GM18858 (cell line): ENCODE measurements around the gene UBN1.

Experiments
- ATAC-seq: cut with Tn5 transposase; IDR thresholded peaks from one replicate; pipeline ENCODE4 v1.9.1; 2021; ENCODE audit not compliant: unreplicated experiment

Gene UBN1

GRCh38 chr16:4904108-4904941, 57.0 kb downstream of the UBN1 start:
- no peak for ATAC-seq

- no peak for ATAC-seq
These were observed 57.8 kb downstream of the UBN1 start for GRCh38 chr16:4904942-4905615.

GRCh38 chr16:4908854-4909401, 61.6 kb downstream of the UBN1 start:
- no peak for ATAC-seq

- no peak for ATAC-seq
These were observed 62.5 kb downstream of the UBN1 start for GRCh38 chr16:4909825-4910224.

- no peak for ATAC-seq
These were observed 63.5 kb downstream of the UBN1 start for GRCh38 chr16:4910828-4911227.

- ATAC-seq = no peak
These were observed 64.7 kb downstream of the UBN1 start for GRCh38 chr16:4911970-4912386.

GRCh38 chr16:4913130-4913773, 66.0 kb downstream of the UBN1 start:
- no peak for ATAC-seq

- ATAC-seq = no peak
These were observed 66.7 kb downstream of the UBN1 start for GRCh38 chr16:4913774-4914525.

- ATAC-seq = no peak
These were observed 67.4 kb downstream of the UBN1 start for GRCh38 chr16:4914528-4915225.

- ATAC-seq = no peak
These were observed 68.0 kb downstream of the UBN1 start for GRCh38 chr16:4915226-4915761.

- no peak for ATAC-seq
These were observed 69.8 kb downstream of the UBN1 start for GRCh38 chr16:4917117-4917516.

GRCh38 chr16:4918781-4919251, 71.5 kb downstream of the UBN1 start:
- ATAC-seq = no peak

GRCh38 chr16:4920826-4921225, 73.5 kb downstream of the UBN1 start:
- ATAC-seq = no peak

GRCh38 chr16:4922721-4923342, 75.6 kb downstream of the UBN1 start:
- ATAC-seq = no peak

GRCh38 chr16:4923853-4924252, 76.6 kb downstream of the UBN1 start:
- no peak for ATAC-seq

- no peak for ATAC-seq
These were observed 77.5 kb downstream of the UBN1 start for GRCh38 chr16:4924593-4925292.

- no peak for ATAC-seq
These were observed 78.0 kb downstream of the UBN1 start for GRCh38 chr16:4925293-4925607.

GRCh38 chr16:4925791-4926190, 78.5 kb downstream of the UBN1 start:
- no peak for ATAC-seq

- ATAC-seq = no peak
These were observed 79.6 kb downstream of the UBN1 start for GRCh38 chr16:4926928-4927327.
